SU-DHL-6 (cell line): Measurements from ENCODE around the gene CBS.
"Not testable (repeated sequence)": the region's sequence is repeated elsewhere in the genome, so short reads cannot be mapped to it uniquely, and the experiment has no call there.

ENCODE experiments used
- H2AFZ ChIP-seq: fragments of 200-600 bp; sonication (generic); 2 replicates; pipeline ENCODE4 v1.6.1; 2014; ENCODE audit warnings: low read depth, mild to moderate bottlenecking, moderate library complexity, mixed read lengths, antibody characterized with exemption, low read length; ENCODE audit not compliant: severe bottlenecking
- H3F3A ChIP-seq: fragments of 200-600 bp; shearing (Covaris generic); 2 replicates; pipeline ENCODE4 v1.6.0; 2016; ENCODE audit warnings: antibody characterized with exemption, mild to moderate bottlenecking; ENCODE audit not compliant: insufficient read depth
- H3K27ac ChIP-seq: fragments of 200-600 bp; sonication (generic); 2 replicates; pipeline ENCODE4 v1.5.1; 2016; ENCODE audit warnings: low read depth, mild to moderate bottlenecking, low read length, moderate library complexity, mixed read lengths
- H3K27me3 ChIP-seq: fragments of 200-600 bp; sonication (generic), shearing (Covaris generic); 2 replicates; pipeline ENCODE4 v1.6.0; 2014; ENCODE audit warnings: mild to moderate bottlenecking, low read length
- H3K36me3 ChIP-seq: fragments of 200-600 bp; sonication (generic); 2 replicates; pipeline ENCODE4 v1.6.1; 2014; ENCODE audit warnings: mild to moderate bottlenecking, low read length, mixed read lengths
- H3K4me2 ChIP-seq: fragments of 300-600, 200-600 bp; shearing (Covaris generic), sonication (generic); 2 replicates; pipeline ENCODE4 v1.6.0; 2014; ENCODE audit warnings: low read length, low read depth, mild to moderate bottlenecking; ENCODE audit not compliant: poor library complexity, severe bottlenecking
- H3K4me3 ChIP-seq: fragments of 200-600 bp; sonication (generic); 2 replicates; pipeline ENCODE4 v1.5.1; 2014; ENCODE audit warnings: antibody characterized with exemption, low read length, mild to moderate bottlenecking, mixed read lengths; ENCODE audit not compliant: insufficient read depth, poor library complexity, severe bottlenecking
- H3K79me2 ChIP-seq: fragments of 200-600 bp; sonication (generic); 2 replicates; pipeline ENCODE4 v1.6.1; 2014; ENCODE audit warnings: mild to moderate bottlenecking, low read length, moderate library complexity; ENCODE audit not compliant: insufficient read depth
- H3K9ac ChIP-seq: fragments of 200-600 bp; sonication (generic); 2 replicates; pipeline ENCODE4 v1.7.0; 2014; ENCODE audit warnings: mild to moderate bottlenecking, low read length
- H3K9me2 ChIP-seq: fragments of 200-600 bp; sonication (generic); replicated peaks from 2 replicates; pipeline ENCODE4 v1.6.1; 2014; ENCODE audit warnings: low read length; ENCODE audit not compliant: insufficient read depth
- H3K9me3 ChIP-seq: fragments of 200-600 bp; sonication (generic); 2 replicates; pipeline ENCODE4 v1.6.1; 2014; ENCODE audit warnings: low read length, mixed read lengths; ENCODE audit not compliant: insufficient read depth
- H4K20me1 ChIP-seq: fragments of 200-600 bp; sonication (generic); 2 replicates; pipeline ENCODE4 v1.6.1; 2014; ENCODE audit warnings: low read depth, mild to moderate bottlenecking, antibody characterized with exemption, low read length, moderate library complexity, mixed read lengths

Gene CBS

DNA sequence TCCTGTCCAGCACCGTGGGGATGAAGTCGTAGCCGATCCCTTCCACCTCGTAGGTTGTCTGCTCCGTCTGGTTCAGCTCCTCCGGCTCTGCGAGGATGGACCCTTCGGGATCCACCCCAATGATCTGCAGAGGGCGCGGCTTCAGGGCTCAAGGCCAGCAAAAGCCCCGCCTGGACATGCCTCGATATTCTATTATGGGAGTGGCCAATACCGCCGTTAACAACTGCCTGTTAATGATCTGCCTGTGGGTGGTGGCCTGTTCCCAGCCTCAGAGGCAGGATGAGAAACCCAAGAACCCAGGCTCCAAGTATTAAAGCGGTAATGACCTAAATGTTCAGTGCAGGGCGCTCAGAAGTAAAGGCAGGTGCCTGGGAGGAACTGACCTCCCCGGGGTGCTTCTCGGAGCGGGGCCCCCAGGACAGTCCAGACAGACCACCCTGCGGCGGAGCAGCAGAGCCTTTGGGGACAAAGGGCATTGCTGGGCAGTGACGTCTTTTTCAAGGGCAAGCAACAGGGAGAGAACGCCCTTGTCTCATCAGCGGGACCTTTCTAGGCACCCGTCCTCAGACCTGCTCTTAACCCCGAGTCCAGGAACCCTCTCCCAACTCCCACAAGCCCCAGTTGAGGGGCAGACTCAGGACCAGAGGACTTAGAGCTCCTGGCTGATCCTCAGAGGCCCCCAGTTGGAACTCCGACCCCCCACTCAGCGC is 12.5 kb downstream of the CBS start:
- not testable (repeated sequence) for H3K27me3 ChIP-seq, H3K4me3 ChIP-seq, H3K9me3 ChIP-seq, H3K27ac ChIP-seq, H3K9ac ChIP-seq, H3K79me2 ChIP-seq, H3K9me2 ChIP-seq, H3K36me3 ChIP-seq, H2AFZ ChIP-seq, H3K4me2 ChIP-seq, H4K20me1 ChIP-seq, H3F3A ChIP-seq

DNA sequence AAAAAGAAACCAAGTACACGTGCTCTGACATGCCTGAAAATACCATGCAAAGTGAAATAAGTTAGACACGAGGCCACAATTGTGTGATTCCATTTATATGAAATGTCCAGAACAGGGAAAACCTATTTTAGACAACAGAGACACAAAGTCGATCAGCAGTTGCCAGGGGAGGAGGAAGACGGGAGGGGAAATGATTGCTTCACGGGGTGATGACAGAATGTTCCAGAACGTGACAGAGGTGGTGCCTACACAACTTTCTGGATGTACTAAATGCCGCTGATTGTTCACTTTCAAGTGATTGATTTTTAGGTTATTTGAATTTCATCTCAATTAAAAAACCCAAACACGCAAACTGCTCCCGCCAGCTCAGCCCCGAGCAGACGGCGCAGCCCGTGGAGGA is 22.5 kb downstream of the CBS start:
- H3K9me2 ChIP-seq, H3K4me3 ChIP-seq, H3K4me2 ChIP-seq, H3K27ac ChIP-seq, H4K20me1 ChIP-seq, H3K9me3 ChIP-seq, H3K79me2 ChIP-seq, H3K9ac ChIP-seq, H3F3A ChIP-seq, H3K27me3 ChIP-seq, H3K36me3 ChIP-seq, H2AFZ ChIP-seq: not testable (repeated sequence)

DNA sequence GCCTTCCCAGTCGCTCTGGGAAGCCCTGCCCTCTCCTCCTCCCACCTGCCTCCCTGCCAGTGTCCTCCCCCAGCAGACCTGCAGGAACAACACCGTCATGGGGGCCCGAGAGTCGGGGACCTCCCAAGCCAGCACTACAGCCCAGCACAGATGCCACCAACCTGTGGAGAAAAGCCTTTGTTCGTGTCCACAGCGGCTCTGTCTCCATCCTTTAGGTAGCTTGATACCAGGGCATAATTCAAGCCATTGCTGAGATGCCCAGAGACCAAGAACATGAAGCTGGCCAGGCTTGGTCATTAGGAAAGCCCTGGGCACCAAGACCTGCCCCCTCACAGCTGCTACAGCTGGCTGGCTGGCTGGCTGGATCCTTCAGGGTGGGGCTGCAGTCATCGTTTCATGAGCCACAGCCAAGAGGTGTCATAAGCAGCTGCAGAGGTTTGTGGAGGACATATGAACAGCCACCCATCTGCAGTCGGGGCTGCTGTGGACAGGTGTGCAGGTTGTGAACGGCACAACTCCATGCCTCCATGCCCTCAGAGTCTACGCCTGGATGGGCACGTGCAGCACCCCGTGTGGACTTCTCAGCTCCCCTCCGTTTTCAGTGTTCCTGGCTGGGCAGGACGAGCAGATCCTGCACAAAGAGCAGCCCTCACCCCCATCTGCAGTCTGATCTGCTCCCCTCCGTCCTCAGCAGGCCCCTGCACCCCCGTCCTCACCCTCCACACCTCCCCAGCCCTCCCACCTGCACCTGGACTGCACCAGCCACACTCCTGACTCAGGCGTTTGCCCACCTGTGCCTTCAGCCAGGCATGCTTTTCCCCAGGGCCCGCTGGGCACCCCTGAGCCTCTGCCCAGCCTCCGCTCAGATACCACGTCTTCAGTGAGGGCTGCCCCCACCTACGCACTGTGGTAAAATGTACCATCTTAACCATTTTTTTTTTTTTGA is 29.5 kb downstream of the CBS start:
- peak overlapping the region; percentile 60 for H3K27ac ChIP-seq
- not testable (repeated sequence) for H3K79me2 ChIP-seq, H3F3A ChIP-seq, H3K9ac ChIP-seq, H3K4me2 ChIP-seq, H3K9me3 ChIP-seq, H3K4me3 ChIP-seq, H3K27me3 ChIP-seq, H3K36me3 ChIP-seq, H4K20me1 ChIP-seq, H2AFZ ChIP-seq, H3K9me2 ChIP-seq

DNA sequence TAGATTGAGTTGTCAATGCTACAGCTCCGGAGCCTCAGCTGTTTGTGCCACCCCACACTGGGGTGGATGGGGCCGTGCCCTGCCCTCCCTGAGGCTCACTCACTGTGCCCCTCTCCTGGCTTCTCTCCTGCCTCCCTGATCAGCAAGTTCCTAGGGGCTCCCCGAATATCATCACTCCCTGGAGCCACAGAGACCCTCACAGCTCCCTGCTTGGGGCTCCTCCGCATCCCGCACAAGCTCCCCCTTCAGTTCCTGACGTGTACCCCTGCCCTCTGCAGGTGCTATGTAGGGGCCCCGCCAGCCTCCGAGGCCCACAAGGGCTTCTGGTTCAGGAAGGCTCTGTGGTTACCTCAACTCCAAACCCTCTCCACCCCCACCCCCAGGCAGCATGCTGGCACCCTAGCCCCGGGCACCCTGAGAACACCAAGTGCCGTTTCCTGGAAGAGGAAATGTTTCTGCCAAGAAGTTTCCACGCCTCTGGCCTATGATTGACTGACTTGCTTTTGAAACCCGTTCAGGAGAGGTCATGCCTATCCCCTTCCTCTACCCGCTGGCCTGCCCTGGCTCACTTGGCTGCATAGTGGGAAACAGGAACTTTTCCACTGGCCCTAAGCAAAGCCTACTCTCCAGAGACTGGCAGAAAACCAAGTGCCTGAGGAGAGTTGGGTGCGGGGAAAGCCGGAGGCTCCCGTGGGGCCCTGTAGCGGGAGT is 30.3 kb downstream of the CBS start:
- H3K27me3 ChIP-seq, H3K9ac ChIP-seq, H3F3A ChIP-seq, H3K36me3 ChIP-seq, H2AFZ ChIP-seq, H3K79me2 ChIP-seq, H3K4me2 ChIP-seq, H3K9me2 ChIP-seq, H3K9me3 ChIP-seq, H4K20me1 ChIP-seq, H3K4me3 ChIP-seq: not testable (repeated sequence)
- H3K27ac ChIP-seq, result peak overlapping the region; percentile 37; the same call in 1 of the 2 replicates

DNA sequence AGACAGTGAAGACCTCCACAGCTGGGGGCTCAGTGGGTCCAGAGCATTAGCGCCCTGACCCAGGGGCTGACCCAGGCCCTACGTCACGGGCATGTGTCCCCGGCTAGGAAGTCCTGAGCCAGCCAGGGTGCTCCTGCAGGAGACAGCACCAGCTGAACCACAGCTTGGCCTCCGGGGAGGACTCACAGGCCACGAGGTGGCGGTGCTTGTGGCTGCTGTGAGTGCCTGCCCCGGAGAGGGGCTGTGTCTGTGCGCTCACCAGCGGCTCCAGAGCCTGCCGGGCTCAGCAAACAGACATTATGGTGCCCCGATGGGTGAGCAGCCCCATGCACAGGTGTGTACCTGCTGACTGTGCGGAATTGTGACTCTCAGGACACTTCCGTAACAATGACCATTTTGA is 31.1 kb downstream of the CBS start:
- H3K36me3 ChIP-seq, H4K20me1 ChIP-seq, H3K27me3 ChIP-seq, H3K9me3 ChIP-seq, H2AFZ ChIP-seq, H3K9me2 ChIP-seq, H3K4me2 ChIP-seq, H3K9ac ChIP-seq, H3K4me3 ChIP-seq, H3F3A ChIP-seq, H3K27ac ChIP-seq, H3K79me2 ChIP-seq: not testable (repeated sequence)

DNA sequence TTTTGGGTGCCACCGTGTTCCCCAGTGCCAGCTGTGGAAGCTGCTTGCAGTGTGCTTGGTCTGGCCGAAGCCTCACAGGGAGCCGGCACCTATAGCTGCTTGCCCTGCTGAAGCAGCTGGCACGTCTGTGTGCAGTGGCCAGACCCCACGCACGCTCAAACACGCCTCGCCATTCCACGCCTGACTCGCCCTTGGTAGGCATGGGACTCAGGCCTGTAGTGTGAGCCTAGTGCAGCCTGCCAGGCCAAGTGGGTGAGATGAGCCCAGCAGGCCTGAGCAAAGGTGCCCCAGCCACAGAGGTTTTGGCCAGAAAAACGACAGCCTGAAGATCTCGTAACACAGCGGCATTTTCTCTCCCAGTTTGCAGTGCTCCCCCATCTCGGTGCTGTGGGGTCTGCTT is 32.3 kb downstream of the CBS start:
- not testable (repeated sequence) for H3K27ac ChIP-seq, H3K4me3 ChIP-seq, H3K4me2 ChIP-seq, H3K36me3 ChIP-seq, H4K20me1 ChIP-seq, H3K9me2 ChIP-seq, H3K9me3 ChIP-seq, H3K27me3 ChIP-seq, H3F3A ChIP-seq, H3K9ac ChIP-seq, H2AFZ ChIP-seq, H3K79me2 ChIP-seq

DNA sequence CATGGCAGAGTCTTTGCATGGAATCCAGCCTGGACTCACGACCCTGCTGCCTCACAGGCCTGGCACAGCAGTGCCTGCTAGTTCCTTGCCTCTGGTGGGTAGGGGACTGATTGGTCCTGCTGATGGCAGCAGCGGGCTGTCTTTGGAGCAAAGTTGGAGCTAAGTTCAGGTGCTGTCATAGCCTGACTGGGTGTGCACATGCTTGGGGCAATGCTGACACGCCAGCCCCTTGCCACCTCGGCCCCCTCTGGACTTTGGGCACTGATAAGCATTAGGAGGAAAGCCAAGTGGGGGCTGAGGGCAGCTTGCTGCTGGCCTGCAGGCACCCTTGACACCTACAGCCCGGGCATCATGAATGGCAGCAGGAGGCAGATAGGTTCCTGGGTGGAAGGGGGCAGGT is 33.5 kb downstream of the CBS start:
- H3K4me2 ChIP-seq, H2AFZ ChIP-seq, H3K27me3 ChIP-seq, H4K20me1 ChIP-seq, H3K36me3 ChIP-seq, H3K9me2 ChIP-seq, H3K4me3 ChIP-seq, H3K9me3 ChIP-seq, H3K9ac ChIP-seq, H3K79me2 ChIP-seq, H3K27ac ChIP-seq, H3F3A ChIP-seq: not testable (repeated sequence)
